ENCODE measurements around the gene ACVR1.

DNA sequence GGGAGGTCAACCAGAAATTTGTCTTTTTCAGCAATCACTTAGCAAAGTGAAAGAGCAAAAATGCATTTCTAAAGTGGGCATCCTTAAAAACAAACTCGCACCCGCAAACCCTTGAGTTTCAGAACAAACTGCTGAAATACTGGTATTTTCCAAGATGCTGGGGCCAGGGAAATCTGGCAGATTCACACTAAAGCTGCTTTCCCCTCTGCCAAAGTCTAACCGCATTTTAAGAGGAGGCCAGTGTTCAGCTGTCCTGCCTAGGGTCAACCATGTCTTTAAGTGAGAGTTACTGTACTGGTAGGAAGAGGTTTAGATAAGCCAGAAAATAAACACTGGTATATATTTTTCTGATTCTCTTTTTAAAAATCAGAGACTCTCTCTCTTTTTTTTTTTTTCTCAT is 55.9 kb downstream of the ACVR1 start:
- TF ChIP-seq, protein P1, sequence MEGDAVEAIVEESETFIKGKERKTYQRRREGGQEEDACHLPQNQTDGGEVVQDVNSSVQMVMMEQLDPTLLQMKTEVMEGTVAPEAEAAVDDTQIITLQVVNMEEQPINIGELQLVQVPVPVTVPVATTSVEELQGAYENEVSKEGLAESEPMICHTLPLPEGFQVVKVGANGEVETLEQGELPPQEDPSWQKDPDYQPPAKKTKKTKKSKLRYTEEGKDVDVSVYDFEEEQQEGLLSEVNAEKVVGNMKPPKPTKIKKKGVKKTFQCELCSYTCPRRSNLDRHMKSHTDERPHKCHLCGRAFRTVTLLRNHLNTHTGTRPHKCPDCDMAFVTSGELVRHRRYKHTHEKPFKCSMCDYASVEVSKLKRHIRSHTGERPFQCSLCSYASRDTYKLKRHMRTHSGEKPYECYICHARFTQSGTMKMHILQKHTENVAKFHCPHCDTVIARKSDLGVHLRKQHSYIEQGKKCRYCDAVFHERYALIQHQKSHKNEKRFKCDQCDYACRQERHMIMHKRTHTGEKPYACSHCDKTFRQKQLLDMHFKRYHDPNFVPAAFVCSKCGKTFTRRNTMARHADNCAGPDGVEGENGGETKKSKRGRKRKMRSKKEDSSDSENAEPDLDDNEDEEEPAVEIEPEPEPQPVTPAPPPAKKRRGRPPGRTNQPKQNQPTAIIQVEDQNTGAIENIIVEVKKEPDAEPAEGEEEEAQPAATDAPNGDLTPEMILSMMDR (IDR thresholded peaks at IDR 0.05; ENCODE audit: low read depth, low read length, poor library complexity, severe bottlenecking) = no peak
- no peak for TF ChIP-seq EZH2phosphoT487 (IDR thresholded peaks at IDR 0.05; ENCODE audit: borderline replicate concordance, low read length)
